HCT116 (cell line): ENCODE results near the gene PPP1R12B. TPM values are rescaled to one million over a fixed set of nuclear protein-coding genes. Genes with fewer than 3 reads are reported as not detected.
"Not testable (repeated sequence)": the region's sequence is repeated elsewhere in the genome, so short reads cannot be mapped to it uniquely, and the experiment has no call there.

ENCODE experiments used
- ATAC-seq: fragments of 200-7000 bp; cut with Tn5 transposase; 2 replicates; pipeline ENCODE4 v1.9.1; 2020; ENCODE audit warnings: mild to moderate bottlenecking, moderate library complexity
- BruUV-seq: library from RNA; stranded (reverse); fragments of 400-500 nt; replicated peaks from 2 replicates; lab custom pipeline; 2021; lab: Mats Ljungman, UMichigan
- CTCF ChIA-PET: fragments of 300-600 bp; sonication (Branson Sonifier 250); formaldehyde crosslinking; loops from one replicate; lab custom pipeline; 2021; ENCODE audit warnings: antibody characterized with exemption; lab: Charles Lee
- POLR2A ChIA-PET: fragments of 300-600, 350-600 bp; sonication (Branson Sonifier 250); formaldehyde crosslinking; loops from one replicate; lab custom pipeline; 2021; ENCODE audit warnings: antibody characterized with exemption; lab: Charles Lee
- RAD21 ChIA-PET, 2 experiments: fragments of 300-600 bp; sonication (Branson Sonifier 250); formaldehyde crosslinking; loops; one replicate each; lab custom pipeline; 2023; ENCODE audit warnings: low total read pairs in 2 of 2; ENCODE audit not compliant: uncharacterized antibody in 2 of 2, unreplicated experiment in 2 of 2, low non-redundant PET in 1 of 2; lab: Charles Lee
- DNase-seq: peaks from one replicate; pipeline ENCODE4 v3.0.0-alpha.2; 2010; ENCODE audit warnings: low read depth, low spot score
- H2AFZ ChIP-seq: fragments of 200-600 bp; shearing (Covaris generic), sonication (generic); 2 replicates; pipeline ENCODE4 v1.6.1; 2017; ENCODE audit warnings: low read depth, mixed run types, mixed read lengths, antibody characterized with exemption, low read length; ENCODE audit not compliant: poor library complexity, severe bottlenecking
- H3K27ac ChIP-seq: 2 replicates; pipeline ENCODE4 v1.5.1; 2012; ENCODE audit warnings: low read depth, low read length
- H3K27me3 ChIP-seq: fragments of 200-600 bp; sonication (generic); 2 replicates; pipeline ENCODE4 v1.6.1; 2016; ENCODE audit warnings: mixed run types, low read length, mixed read lengths; ENCODE audit not compliant: insufficient read depth
- H3K36me3 ChIP-seq, 2 experiments: fragments of 200-500 bp in 1 of 2; fragments of 200-600 bp in 1 of 2; sonication (Bioruptor generic) in 1 of 2; sonication (generic) in 1 of 2; 2 replicates each; pipeline versions ENCODE4 v1.5.1 to v1.6.1; 2014 to 2016; ENCODE audit warnings: low read length in 2 of 2, inconsistent platforms in 1 of 2, mixed read lengths in 1 of 2, mixed run types in 1 of 2; ENCODE audit not compliant: insufficient read depth in 2 of 2, control insufficient read depth in 1 of 2
- H3K4me1 ChIP-seq, 2 experiments: fragments of 200-600 bp in 1 of 2; sonication (generic) in 1 of 2; 2 replicates each; pipeline versions ENCODE4 v1.5.1 to v1.6.1; 2012 to 2017; ENCODE audit warnings: low read length in 2 of 2, inconsistent platforms in 1 of 2, mild to moderate bottlenecking in 1 of 2, mixed read lengths in 1 of 2, mixed run types in 1 of 2, moderate library complexity in 1 of 2; ENCODE audit not compliant: insufficient read depth in 2 of 2, control insufficient read depth in 1 of 2
- H3K4me2 ChIP-seq: fragments of 200-600 bp; sonication (generic); 2 replicates; pipeline ENCODE4 v1.6.1; 2017; ENCODE audit warnings: mixed run types, low read length, mixed read lengths
- H3K4me3 ChIP-seq, 2 experiments: fragments of 200-600 bp in 1 of 2; sonication (generic) in 1 of 2; replicated peaks in 1 of 2; 2 replicates each; pipeline ENCODE4 v1.5.1; 2011 to 2016; ENCODE audit warnings: low read length in 2 of 2, control low read depth in 1 of 2, low read depth in 1 of 2, mild to moderate bottlenecking in 1 of 2, mixed read lengths in 1 of 2, mixed run types in 1 of 2
- H3K79me2 ChIP-seq: fragments of 200-600 bp; sonication (generic); 2 replicates; pipeline ENCODE4 v1.6.1; 2017; ENCODE audit warnings: mild to moderate bottlenecking, mixed run types, low read length, moderate library complexity, mixed read lengths; ENCODE audit not compliant: insufficient read depth
- H3K9ac ChIP-seq: fragments of 200-600 bp; sonication (generic); 2 replicates; pipeline ENCODE4 v1.6.1; 2016; ENCODE audit warnings: low read length, mixed read lengths
- H3K9me2 ChIP-seq: fragments of 200-600 bp; sonication (generic), shearing (Covaris generic); 2 replicates; pipeline ENCODE4 v1.6.1; 2017; ENCODE audit warnings: mixed run types, mild to moderate bottlenecking, moderate library complexity; ENCODE audit not compliant: insufficient read depth
- H3K9me3 ChIP-seq, 2 experiments: fragments of 200-500 bp in 1 of 2; fragments of 200-600 bp in 1 of 2; sonication (Bioruptor generic) in 1 of 2; sonication (generic) in 1 of 2; 2 replicates each; pipeline ENCODE4 v1.6.1; 2014 to 2017; ENCODE audit warnings: low read length in 2 of 2, mixed read lengths in 2 of 2, inconsistent platforms in 1 of 2, low read depth in 1 of 2, mild to moderate bottlenecking in 1 of 2, mixed run types in 1 of 2, moderate library complexity in 1 of 2; ENCODE audit not compliant: control insufficient read depth in 1 of 2, insufficient read depth in 1 of 2
- H4K20me1 ChIP-seq: fragments of 200-600 bp; sonication (generic), shearing (Covaris generic); 2 replicates; pipeline ENCODE4 v1.6.1; 2017; ENCODE audit warnings: mixed run types, mild to moderate bottlenecking, moderate library complexity; ENCODE audit not compliant: insufficient read depth
- CBX3 ChIP-seq: IDR thresholded peaks from 2 replicates; pipeline ENCODE4 v1.6.1; 2012; ENCODE audit warnings: low read depth
- ELF1 ChIP-seq: IDR thresholded peaks from 2 replicates; pipeline ENCODE4 v1.6.1; 2012; ENCODE audit warnings: low read depth, borderline replicate concordance
- FOSL1 ChIP-seq: IDR thresholded peaks from 2 replicates; pipeline ENCODE4 v1.6.1; 2012; ENCODE audit warnings: low read depth
- JUND ChIP-seq: IDR thresholded peaks from 2 replicates; pipeline ENCODE4 v1.6.1; 2012
- intact Hi-C: fragments of 100-400 bp; cut with micrococcal nuclease; formaldehyde crosslinking; loops from 2 replicates; pipeline ENCODE4 v1.10.0; 2022
- total RNA-seq: library from RNA; stranded (reverse); gene quantifications from one replicate; pipeline ENCODE4 v1.2.1, GENCODE V29; 2021; ENCODE audit not compliant: unreplicated experiment

Gene PPP1R12B
- total RNA-seq, 1 experiment from 2014 or later: 14.3 TPM

DNA sequence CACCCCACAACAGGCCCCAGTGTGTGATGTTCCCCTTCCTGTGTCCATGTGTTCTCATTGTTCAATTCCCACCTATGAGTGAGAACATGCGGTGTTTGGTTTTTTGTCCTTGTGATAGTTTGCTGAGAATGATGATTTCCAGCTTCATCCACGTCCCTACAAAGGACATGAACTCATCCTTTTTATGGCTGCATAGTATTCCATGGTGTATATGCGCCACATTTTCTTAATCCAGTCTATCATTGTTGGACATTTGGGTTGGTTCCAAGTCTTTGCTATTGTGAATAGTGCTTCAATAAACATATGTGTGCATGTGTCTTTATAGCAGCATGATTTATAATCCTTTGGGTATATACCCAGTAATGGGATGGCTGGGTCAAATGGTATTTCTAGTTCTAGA is 118.9 kb downstream of the PPP1R12B start:
- H3K9ac ChIP-seq, CTCF ChIA-PET, POLR2A ChIA-PET, H3K4me2 ChIP-seq, H3K9me3 ChIP-seq, RAD21 ChIA-PET, H3K9me2 ChIP-seq, ATAC-seq, H3K27ac ChIP-seq, BruUV-seq, H3K4me3 ChIP-seq, H3K36me3 ChIP-seq, H4K20me1 ChIP-seq, DNase-seq, H3K27me3 ChIP-seq, H3K79me2 ChIP-seq, H2AFZ ChIP-seq: not testable (repeated sequence)
- H3K4me1 ChIP-seq: peaks cover 4 to 23% of the 10 kb centered on the region in 2 experiments; a peak in 3 of 4 replicates
- intact Hi-C loops: loop anchor here (10.0 kb wide), 1 partner anchor 107 kb away; no protein-coding TSS in a partner anchor

DNA sequence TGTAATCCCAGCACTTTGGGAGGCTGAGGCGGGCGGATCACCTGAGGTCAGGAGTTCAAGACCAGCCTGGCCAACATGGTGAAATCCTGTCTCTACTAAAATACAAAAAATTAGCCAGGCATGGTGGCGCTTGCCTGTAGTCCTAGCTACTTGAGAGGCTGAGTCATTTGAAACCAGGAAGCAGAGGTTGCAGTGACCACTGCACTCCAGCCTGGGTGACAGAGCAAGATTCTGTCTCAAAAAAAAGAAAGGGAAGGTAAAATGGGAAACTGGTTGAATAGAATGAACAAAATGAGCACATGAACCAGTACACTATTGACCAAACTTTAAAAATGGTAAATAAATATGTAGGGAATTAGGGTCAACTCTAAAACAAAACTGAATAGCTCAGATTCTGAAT is 120.2 kb downstream of the PPP1R12B start:
- peak; percentile 28; the same call in 1 of the 2 replicates for TF ChIP-seq FOSL1
- peak; percentile 24; the same call in 1 of the 2 replicates for TF ChIP-seq JUND
- TF ChIP-seq CBX3: peak; percentile 26; the same call in 1 of the 2 replicates
- TF ChIP-seq ELF1: peak; percentile 14; the same call in 1 of the 2 replicates
- BruUV-seq, H3K9me2 ChIP-seq, H2AFZ ChIP-seq, H3K36me3 ChIP-seq, H3K79me2 ChIP-seq, H3K27ac ChIP-seq, DNase-seq, H3K9ac ChIP-seq, H3K27me3 ChIP-seq, H3K9me3 ChIP-seq, H3K4me3 ChIP-seq, H4K20me1 ChIP-seq, RAD21 ChIA-PET, POLR2A ChIA-PET: not testable (repeated sequence)
- intact Hi-C loops: loop anchor here (10.0 kb wide), 1 partner anchor 106 kb away; no protein-coding TSS in a partner anchor
- peak; percentile 68 for ATAC-seq
- CTCF ChIA-PET: interaction anchor here (1.2 kb wide), 1 partner anchor 251 kb away, joined by 4 read pairs; no protein-coding TSS in a partner anchor
- Histone ChIP-seq H3K4me2 (peak overlapping the region; percentile 50), H3K4me1 (peaks cover 4 to 23% of the 10 kb centered on the region in 2 experiments; a peak in 3 of 4 replicates)

GRCh38 chr1:202469123-202469522 is 120.6 kb downstream of the PPP1R12B start:
- RAD21 ChIA-PET, POLR2A ChIA-PET, ATAC-seq, H3K4me3 ChIP-seq, H3K9ac ChIP-seq, H3K27ac ChIP-seq, BruUV-seq, H4K20me1 ChIP-seq, H3K9me2 ChIP-seq, H3K27me3 ChIP-seq, H3K9me3 ChIP-seq, H3K79me2 ChIP-seq, DNase-seq, H2AFZ ChIP-seq, H3K36me3 ChIP-seq: not testable (repeated sequence)
- intact Hi-C loops: loop anchor here (10.0 kb wide), 1 partner anchor 106 kb away; no protein-coding TSS in a partner anchor
- Histone ChIP-seq H3K4me1 (peaks cover 4 to 23% of the 10 kb centered on the region in 2 experiments; a peak in 3 of 4 replicates), H3K4me2 (peak overlapping the region; percentile 50)
- CTCF ChIA-PET: interaction anchor here (1.2 kb wide), 1 partner anchor 251 kb away, joined by 4 read pairs; no protein-coding TSS in a partner anchor
